Measurements from ENCODE around the gene SPACDR.

DNA sequence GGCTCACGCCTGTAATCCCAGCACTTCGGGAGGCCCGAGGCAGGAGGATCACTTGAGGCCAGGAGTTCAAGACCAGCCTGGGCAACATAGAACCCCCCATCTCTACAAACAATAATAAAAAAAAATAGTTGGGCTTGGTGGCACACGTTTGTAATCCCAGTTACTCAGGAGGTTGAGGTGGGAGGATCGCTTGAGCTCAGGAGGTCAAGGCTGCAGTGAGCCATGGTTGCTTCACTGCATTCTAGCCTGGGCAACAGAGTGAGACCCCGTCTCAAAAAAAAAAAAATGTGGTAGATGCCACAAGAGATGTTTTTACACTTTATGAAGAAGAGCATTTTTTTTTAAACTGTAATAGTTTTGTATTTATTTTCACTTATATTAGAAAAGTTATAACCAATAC lies 32.4 kb upstream of the SPACDR start:
- TF ChIP-seq CTCF (IDR thresholded peaks at IDR 0.05) (no peak), POLR2A (IDR thresholded peaks at IDR 0.05) (no peak)

Data from tibial nerve (tissue), 3 donors.